Daoy (cell line): ENCODE results near the gene FTO. TPM values are rescaled to one million over a fixed set of nuclear protein-coding genes. Genes with fewer than 3 reads are reported as not detected.

Source experiments
- DNase-seq: peaks from one replicate; pipeline ENCODE4 v3.0.0-alpha.2; 2015; ENCODE audit warnings: low read depth
- total RNA-seq: library from RNA; depleted of rRNA; stranded (reverse); fragments of >200 nt; shearing (Covaris generic); gene quantifications from 2 replicates; pipeline ENCODE4 v1.2.3, GENCODE V29; 2014

FTO gene
- total RNA-seq, 1 experiment from 2014 or later, result 38.8 TPM

GRCh38 chr16:54006693-54007092, 302.7 kb downstream of the FTO start:
- no peak for DNase-seq

GRCh38 chr16:54007504-54007903, 303.5 kb downstream of the FTO start:
- no peak for DNase-seq

- no peak for DNase-seq
Observed at GRCh38 chr16:54009464-54010176, 305.7 kb downstream of the FTO start.

- no peak for DNase-seq
Observed at GRCh38 chr16:54015147-54015546, 311.2 kb downstream of the FTO start.

GRCh38 chr16:54022362-54022761, 318.4 kb downstream of the FTO start:
- no peak for DNase-seq

GRCh38 chr16:54026456-54026855, 322.5 kb downstream of the FTO start:
- DNase-seq, result no peak

GRCh38 chr16:54027062-54027461, 323.1 kb downstream of the FTO start:
- DNase-seq, result peak; percentile 50

GRCh38 chr16:54027558-54027957, 323.6 kb downstream of the FTO start:
- no peak for DNase-seq

- DNase-seq, result no peak
Observed at GRCh38 chr16:54027995-54028394, 324.0 kb downstream of the FTO start.

GRCh38 chr16:54030451-54030850, 326.5 kb downstream of the FTO start:
- no peak for DNase-seq

- DNase-seq, result no peak
Observed at GRCh38 chr16:54031107-54031760, 327.3 kb downstream of the FTO start.

GRCh38 chr16:54033747-54034146, 329.8 kb downstream of the FTO start:
- no peak for DNase-seq

- DNase-seq, result no peak
Observed at GRCh38 chr16:54034684-54035083, 330.7 kb downstream of the FTO start.

- no peak for DNase-seq
Observed at GRCh38 chr16:54040480-54040879, 336.5 kb downstream of the FTO start.

GRCh38 chr16:54040975-54041374, 337.0 kb downstream of the FTO start:
- DNase-seq, result no peak

GRCh38 chr16:54048586-54049495, 344.9 kb downstream of the FTO start:
- no peak for DNase-seq

GRCh38 chr16:54049591-54050458, 345.9 kb downstream of the FTO start:
- DNase-seq, result no peak

GRCh38 chr16:54050459-54051210, 346.7 kb downstream of the FTO start:
- peak; percentile 6 for DNase-seq

- DNase-seq, result no peak
Observed at GRCh38 chr16:54051821-54052220, 347.9 kb downstream of the FTO start.

GRCh38 chr16:54052271-54052670, 348.3 kb downstream of the FTO start:
- DNase-seq, result no peak
